B cell (primary cell): ENCODE results near the gene KCNIP2. TPM values are rescaled to one million over a fixed set of nuclear protein-coding genes. Genes with fewer than 3 reads are reported as not detected.

Experiments
- ATAC-seq: fragments of 200-7000 bp; cut with Tn5 transposase; one replicate; pipeline ENCODE4 v1.10.0; 2021; ENCODE audit warnings: low read depth, mild to moderate bottlenecking, moderate number of reproducible peaks, moderate library complexity
- CTCF ChIA-PET: fragments of 350-600 bp; sonication (Branson Sonifier 250); formaldehyde crosslinking; loops from one replicate; lab custom pipeline; 2021; ENCODE audit warnings: antibody characterized with exemption, inconsistent platforms; lab: Charles Lee
- POLR2A ChIA-PET: fragments of 350-600 bp; sonication (Branson Sonifier 250); formaldehyde crosslinking; loops from one replicate; lab custom pipeline; 2021; ENCODE audit warnings: antibody characterized with exemption; lab: Charles Lee
- DNase-seq: peaks from one replicate; pipeline ENCODE4 v3.0.0; 2013
- H2AFZ ChIP-seq: 2 replicates; pipeline ENCODE4 v1.6.1; 2012; ENCODE audit warnings: mild to moderate bottlenecking, low read depth, low read length; ENCODE audit not compliant: insufficient read depth, poor library complexity, severe bottlenecking
- H3K27ac ChIP-seq, 2 donors: 1 replicate in 1 of 2; 2 replicates in 1 of 2; pipeline ENCODE4 v1.5.1; 2012 to 2013; ENCODE audit warnings: low read length in 2 of 2, mild to moderate bottlenecking in 2 of 2, moderate library complexity in 1 of 2
- H3K27me3 ChIP-seq, 4 experiments: fragments of 200-600 bp in 1 of 4; sonication (generic) in 1 of 4; replicated peaks in 1 of 4; 1 replicate in 2 of 4; 2 replicates in 2 of 4; pipeline versions ENCODE4 v1.6.1 to v1.7.0; 2013 to 2016; ENCODE audit warnings: low read length in 3 of 4, mild to moderate bottlenecking in 2 of 4, mixed read lengths in 1 of 4, moderate library complexity in 1 of 4; ENCODE audit not compliant: insufficient read depth in 4 of 4, control insufficient read depth in 3 of 4; ENCODE audit errors: control extremely low read depth in 1 of 4
- H3K36me3 ChIP-seq, 2 experiments: replicated peaks in 1 of 2; 1 replicate in 1 of 2; 2 replicates in 1 of 2; pipeline versions ENCODE4 v1.6.1 to v1.7.1; 2013; ENCODE audit warnings: low read length in 1 of 2; ENCODE audit not compliant: insufficient read depth in 2 of 2, control insufficient read depth in 1 of 2; ENCODE audit errors: control extremely low read depth in 1 of 2, extremely low read depth in 1 of 2
- H3K4me1 ChIP-seq, 2 donors: fragments of 200-600 bp in 1 of 2; sonication (generic) in 1 of 2; 1 replicate in 1 of 2; 2 replicates in 1 of 2; pipeline versions ENCODE4 v1.5.1 to v1.6.1; 2013 to 2017; ENCODE audit warnings: low read length in 2 of 2; ENCODE audit not compliant: control insufficient read depth in 2 of 2, insufficient read depth in 2 of 2
- H3K4me2 ChIP-seq: replicated peaks from 2 replicates; pipeline ENCODE3; 2012; ENCODE audit warnings: mild to moderate bottlenecking, low read depth, low read length; ENCODE audit not compliant: poor library complexity, severe bottlenecking
- H3K4me3 ChIP-seq, 5 experiments: fragments of 200-600 bp in 1 of 5; sonication (generic) in 1 of 5; 1 replicate in 3 of 5; 2 replicates in 2 of 5; pipeline versions ENCODE4 v1.5.1 to v1.7.0; 2011 to 2016; ENCODE audit warnings: low read length in 4 of 5, mild to moderate bottlenecking in 4 of 5, low read depth in 2 of 5, control low read depth in 1 of 5, moderate library complexity in 1 of 5; ENCODE audit not compliant: insufficient read depth in 1 of 5; ENCODE audit errors: control extremely low read depth in 1 of 5, extremely low read depth in 1 of 5
- H3K79me2 ChIP-seq: fragments of 200-600 bp; sonication (generic); one replicate; pipeline ENCODE4 v1.6.0; 2016; ENCODE audit warnings: low read length; ENCODE audit not compliant: control insufficient read depth, insufficient read depth
- H3K9ac ChIP-seq: fragments of 200-600 bp; sonication (generic); 2 replicates; pipeline ENCODE4 v1.6.1; 2017; ENCODE audit warnings: mild to moderate bottlenecking, low read length, moderate library complexity
- H3K9me3 ChIP-seq, 3 donors: one replicate each; pipeline versions ENCODE4 v1.6.1 to v1.7.1; 2013; ENCODE audit warnings: low read length in 2 of 3; ENCODE audit not compliant: control insufficient read depth in 2 of 3, insufficient read depth in 1 of 3; ENCODE audit errors: control extremely low read depth in 1 of 3
- H4K20me1 ChIP-seq: 2 replicates; pipeline ENCODE4 v1.6.0; 2012; ENCODE audit warnings: mild to moderate bottlenecking, low read length; ENCODE audit not compliant: insufficient read depth, control insufficient read depth, poor library complexity, severe bottlenecking
- H3K27ac Mint-ChIP-seq: one replicate; pipeline ENCODE4 v1.8.0; 2021; ENCODE audit warnings: mixed read lengths
- H3K27me3 Mint-ChIP-seq: one replicate; pipeline ENCODE4 v1.8.0; 2021; ENCODE audit warnings: mixed read lengths
- H3K4me1 Mint-ChIP-seq: one replicate; pipeline ENCODE4 v1.8.0; 2021; ENCODE audit warnings: mixed read lengths
- H3K4me3 Mint-ChIP-seq: one replicate; pipeline ENCODE4 v1.8.0; 2021; ENCODE audit warnings: mixed read lengths
- H3K9me3 Mint-ChIP-seq: one replicate; pipeline ENCODE4 v1.8.0; 2022; ENCODE audit warnings: mixed read lengths; ENCODE audit not compliant: insufficient read depth
- EZH2 ChIP-seq: IDR thresholded peaks from 2 replicates; pipeline ENCODE4 v1.6.1; 2012; ENCODE audit warnings: borderline replicate concordance, low read depth, mild to moderate bottlenecking, moderate library complexity, low read length; ENCODE audit not compliant: insufficient read depth, poor library complexity, severe bottlenecking
- WGBS: methylation state at CpG from one replicate; pipeline ENCODE4 v1.1.5; 2013; ENCODE audit warnings: missing lambda C conversion rate; ENCODE audit not compliant: insufficient coverage; 5-methylcytosine and 5-hydroxymethylcytosine counted together
- intact Hi-C: fragments of 100-400 bp; cut with micrococcal nuclease; formaldehyde crosslinking; loops from one replicate; pipeline ENCODE4 v1.10.0; 2022
- polyA plus RNA-seq: library from polyadenylated mRNA; depleted of rRNA; stranded (reverse); fragments of >200 nt; gene quantifications from 2 replicates; pipeline ENCODE4 v1.2.3, GENCODE V29; 2012
- total RNA-seq, 2 donors: library from RNA; stranded (reverse); fragments of 120-200 nt in 1 of 2; gene quantifications; 1 replicate in 1 of 2; 2 replicates in 1 of 2; pipeline versions ENCODE4 v1.2.3 to v1.2.4, GENCODE V29; 2013 to 2022
- TF ChIP-seq, protein P1 (sequence below): fragments of 200-600 bp; IDR thresholded peaks from one replicate; pipeline ENCODE4 v1.8.0; 2022; ENCODE audit warnings: antibody characterized with exemption, mild to moderate bottlenecking

KCNIP2 gene
- total and polyA plus RNA-seq, 2 donors (not counting 1 experiment from before 2014, with no cell fraction given) = 3.5 to 34.7 TPM

DNA sequence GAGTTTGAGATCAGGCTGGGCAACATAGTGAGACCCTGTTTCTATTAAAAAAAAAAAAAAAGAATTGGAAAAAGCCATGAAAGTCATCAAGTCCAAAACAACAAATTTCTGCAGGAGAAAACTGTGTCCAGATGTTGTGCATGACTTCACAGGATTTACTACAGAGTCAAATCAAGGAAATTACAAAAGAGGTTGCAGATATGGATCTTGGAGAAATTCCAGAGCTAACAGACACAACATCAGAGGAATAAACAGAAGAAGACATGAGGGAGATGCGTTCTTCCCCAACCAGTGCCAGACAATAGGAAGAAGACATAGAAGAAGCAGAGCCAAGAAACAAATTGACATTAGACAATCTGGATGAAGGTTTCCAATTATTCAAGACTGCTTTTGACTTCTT, 24.3 kb upstream of the KCNIP2 start:
- Histone ChIP-seq H3K9ac (no peak overlapping the region), H3K27me3 (no peaks in the 10 kb centered on the region), H4K20me1 (no peaks in the 10 kb centered on the region), H3K4me3 (no peak overlapping the region), H3K4me2 (no peak overlapping the region), H3K4me1 (no peaks in the 10 kb centered on the region), H3K27ac (no peak overlapping the region), H3K79me2 (peaks cover 33% of the 10 kb centered on the region), H3K9me3 (peaks cover 0 to 1% (median 0%) of the 10 kb centered on the region in 3 donors), H3K36me3 (peaks cover 0 to 2% of the 10 kb centered on the region in 2 experiments), H2AFZ (no peak overlapping the region)
- WGBS = 100% methylated on average over 1 of the region's 1 CpG
- no peak overlapping the region for H3K4me3 Mint-ChIP-seq
- DNase-seq = no peak
- intact Hi-C loops = no loop called here
- ChIA-PET POLR2A (no interaction called here), CTCF (no interaction called here)
- H3K27ac Mint-ChIP-seq = no peak overlapping the region
- peaks cover 4% of the 10 kb centered on the region for H3K4me1 Mint-ChIP-seq
- TF ChIP-seq, protein P1, sequence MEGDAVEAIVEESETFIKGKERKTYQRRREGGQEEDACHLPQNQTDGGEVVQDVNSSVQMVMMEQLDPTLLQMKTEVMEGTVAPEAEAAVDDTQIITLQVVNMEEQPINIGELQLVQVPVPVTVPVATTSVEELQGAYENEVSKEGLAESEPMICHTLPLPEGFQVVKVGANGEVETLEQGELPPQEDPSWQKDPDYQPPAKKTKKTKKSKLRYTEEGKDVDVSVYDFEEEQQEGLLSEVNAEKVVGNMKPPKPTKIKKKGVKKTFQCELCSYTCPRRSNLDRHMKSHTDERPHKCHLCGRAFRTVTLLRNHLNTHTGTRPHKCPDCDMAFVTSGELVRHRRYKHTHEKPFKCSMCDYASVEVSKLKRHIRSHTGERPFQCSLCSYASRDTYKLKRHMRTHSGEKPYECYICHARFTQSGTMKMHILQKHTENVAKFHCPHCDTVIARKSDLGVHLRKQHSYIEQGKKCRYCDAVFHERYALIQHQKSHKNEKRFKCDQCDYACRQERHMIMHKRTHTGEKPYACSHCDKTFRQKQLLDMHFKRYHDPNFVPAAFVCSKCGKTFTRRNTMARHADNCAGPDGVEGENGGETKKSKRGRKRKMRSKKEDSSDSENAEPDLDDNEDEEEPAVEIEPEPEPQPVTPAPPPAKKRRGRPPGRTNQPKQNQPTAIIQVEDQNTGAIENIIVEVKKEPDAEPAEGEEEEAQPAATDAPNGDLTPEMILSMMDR = no peak
- no peak for ATAC-seq
- H3K27me3 Mint-ChIP-seq = no peaks in the 10 kb centered on the region
- peaks cover 4% of the 10 kb centered on the region for H3K9me3 Mint-ChIP-seq

DNA sequence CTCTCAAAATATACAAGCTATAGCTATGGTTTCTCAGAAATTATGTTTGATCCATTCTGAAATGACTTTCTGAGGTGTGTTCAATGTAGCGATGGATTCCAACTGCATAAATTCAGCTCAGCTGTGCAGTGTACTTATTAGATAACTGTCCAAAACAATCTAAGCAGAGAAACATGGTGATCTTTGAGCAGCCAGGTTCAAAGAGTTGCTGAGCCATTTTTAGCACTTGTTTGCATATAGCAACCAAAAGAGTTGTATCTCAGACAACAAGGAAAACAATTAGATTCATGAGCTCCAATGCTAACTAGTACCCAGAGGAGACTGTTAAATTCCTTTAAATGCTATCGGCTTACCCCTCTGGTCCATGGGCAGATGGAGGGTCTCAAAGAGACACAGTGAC, 15.9 kb upstream of the KCNIP2 start:
- Histone ChIP-seq H3K79me2 (peaks cover 44% of the 10 kb centered on the region), H3K9ac (no peak overlapping the region), H3K9me3 (peaks cover 3 to 10% (median 5%) of the 10 kb centered on the region in 3 donors), H4K20me1 (peaks cover 19% of the 10 kb centered on the region), H2AFZ (no peak overlapping the region), H3K4me2 (peak overlapping the region; percentile 1), H3K27ac (peak overlapping the region; percentile 47 to 52), H3K36me3 (peaks cover 0 to 1% of the 10 kb centered on the region in 2 experiments), H3K4me3 (no peak overlapping the region), H3K27me3 (no peaks in the 10 kb centered on the region), H3K4me1 (peaks cover 10 to 14% of the 10 kb centered on the region in 2 donors)
- H3K27me3 Mint-ChIP-seq = no peaks in the 10 kb centered on the region
- no peak for ATAC-seq
- H3K9me3 Mint-ChIP-seq = peaks cover 3% of the 10 kb centered on the region
- peak overlapping the region; percentile 60 for H3K27ac Mint-ChIP-seq
- H3K4me1 Mint-ChIP-seq = peaks cover 24% of the 10 kb centered on the region
- no CpG with 5 or more reads among the region's 2 CpGs for WGBS
- CTCF ChIA-PET = interaction anchor here (0.5 to 4.8 kb wide), 5 partner anchors 9 to 151 kb away, joined by 3 to 48 read pairs (median 4); no protein-coding TSS in a partner anchor
- TF ChIP-seq, protein P1 = no peak
- no peak for TF ChIP-seq EZH2
- no peak for DNase-seq
- peak overlapping the region; percentile 35 for H3K4me3 Mint-ChIP-seq
- POLR2A ChIA-PET = no interaction called here
- intact Hi-C loops = no loop called here
